Heart left ventricle (tissue), 16 donors: ENCODE data around the gene NRGN. TPM values are rescaled to one million over a fixed set of nuclear protein-coding genes. Genes with fewer than 3 reads are reported as not detected.

Source experiments
- ATAC-seq, 4 donors: fragments of 200-7000 bp; cut with Tn5 transposase; one replicate each; pipeline ENCODE4 v1.9.1; 2020 to 2022; ENCODE audit warnings: moderate library complexity in 4 of 4, mild to moderate bottlenecking in 3 of 4, moderate number of reproducible peaks in 1 of 4
- DNase-seq, 5 donors: peaks; one replicate each; pipeline ENCODE4 v3.0.0-alpha.2; 2020
- H3K27ac ChIP-seq, 12 donors: fragments of 200-600 bp; sonication (generic) in 4 of 12; one replicate each; pipeline versions ENCODE4 v1.5.0 to v1.8.0; 2016 to 2022; ENCODE audit warnings: mild to moderate bottlenecking in 2 of 12
- H3K27me3 ChIP-seq, 9 donors: fragments of 200-600 bp; sonication (generic) in 2 of 9; one replicate each; pipeline versions ENCODE4 v1.5.1 to v1.8.0; 2016 to 2022; ENCODE audit warnings: mild to moderate bottlenecking in 3 of 9
- H3K36me3 ChIP-seq, 9 donors: fragments of 200-600 bp; sonication (generic) in 2 of 9; one replicate each; pipeline versions ENCODE4 v1.5.0 to v1.8.0; 2018 to 2022; ENCODE audit warnings: mild to moderate bottlenecking in 2 of 9
- H3K4me1 ChIP-seq, 12 donors: fragments of 200-600 bp; sonication (generic) in 4 of 12; one replicate each; pipeline versions ENCODE4 v1.5.0 to v1.8.0; 2016 to 2022; ENCODE audit warnings: mild to moderate bottlenecking in 3 of 12
- H3K4me3 ChIP-seq, 12 donors: fragments of 200-600 bp; sonication (generic) in 4 of 12; one replicate each; pipeline versions ENCODE4 v1.5.0 to v1.8.0; 2017 to 2022; ENCODE audit warnings: mild to moderate bottlenecking in 9 of 12, moderate library complexity in 4 of 12
- H3K9me3 ChIP-seq, 12 donors: fragments of 200-600 bp; sonication (generic) in 4 of 12; one replicate each; pipeline versions ENCODE4 v1.5.0 to v1.8.0; 2016 to 2022; ENCODE audit warnings: mild to moderate bottlenecking in 1 of 12
- POLR2A ChIP-seq, 2 donors: fragments of 450-650 bp; IDR thresholded peaks; one replicate each; pipeline ENCODE4 v1.6.1; 2017; ENCODE audit warnings: antibody characterized with exemption in 2 of 2, mild to moderate bottlenecking in 2 of 2, moderate library complexity in 2 of 2
- WGBS, 4 donors: extraction: QIAGEN DNeasy Blood & Tissue Kit in 2 of 4; methylation state at CpG; one replicate each; pipeline versions ENCODE4 v1.1.5 to v1.1.7; 2013 to 2018; 5-methylcytosine and 5-hydroxymethylcytosine counted together
- intact Hi-C, 10 donors: fragments of 100-400 bp; cut with DNase I; formaldehyde crosslinking; loops; one replicate each; pipeline versions ENCODE4 v1.11.1 to v1.14.2; 2022
- polyA plus RNA-seq, 2 donors: library from polyadenylated mRNA; stranded (reverse); fragments of 200-250 nt; gene quantifications; one replicate each; pipeline ENCODE4 v1.2.3, GENCODE V29; 2013
- total RNA-seq, 9 donors: library from RNA; depleted of rRNA in 2 of 9; stranded (reverse); fragments of >200 nt in 2 of 9; fragmentation: NEBNext Ultra II Directional in 3 of 9; extraction: Animal tissue kit (Norgen Biotek cat#: 25700) in 3 of 9; gene quantifications; one replicate each; pipeline versions ENCODE4 v1.1.0 to v1.2.4, GENCODE V29; 2016 to 2023
- TF ChIP-seq, protein P1 (sequence below), 12 donors: fragments of 200-600 bp; sonication (generic) in 4 of 12; IDR thresholded peaks; one replicate each; pipeline versions ENCODE4 v1.5.0 to v1.8.0; 2018 to 2022; ENCODE audit warnings: antibody characterized with exemption in 12 of 12, mild to moderate bottlenecking in 5 of 12
- donor health status: ischemic (EF 13 %, LVEDD 7.1; RV severe dilation, severe dysfunction).
- donor health status: healthy with polysubstance abuse.
- donor health status: DM: no; HTN: yes; CAD: no.
- donor health status: DM: no; HTN: no; CAD: no.
- donor health status: ischemic (EF 25% LVEDD 6.9; RV normal size, moderate dysfunction).
- donor health status: ischemic (EF 25% LVEDD 5.7; RV mildly dilated, moderate dysfunction).
- donor health status: healthy.
- donor health status: DM: yes; HTN: yes; CAD: no.
- donor health status: ischemic (EF 35%, LVEDD 5.7; RV mildly dilated, moderate dysfunction).
- donor health status: nonischemic (EF 11% LVEDD 7.7; RV severe dilation, severe dysfunction).
- donor health status: DM: yes; HTN: yes; CAD: no.
- donor health status: PGD.
- donor health status: ischemic (EF 29% LVEDD 5.4; RV normal size, mild dysfunction).
- donor health status: nonischemic (EF 23%, LVEDD 6.1; RV moderate dilation, normal function).

Gene NRGN
- total and polyA plus RNA-seq, 11 donors = 1.2 to 13.8 (median 4.0) TPM

GRCh38 chr11:124738713-124739478 is 846 bp upstream of the NRGN start:
- Histone ChIP-seq H3K27me3 (peaks cover 0 to 33% (median 5%) of the 10 kb centered on the region in 9 donors), H3K4me3 (peak overlapping the region in 8 of 12 donors; percentile 56 to 78 (median 62)), H3K27ac (peak overlapping the region in 1 of 12 donors; percentile 16), H3K9me3 (no peaks in the 10 kb centered on the region), H3K36me3 (no peaks in the 10 kb centered on the region), H3K4me1 (peaks cover 0 to 42% (median 16%) of the 10 kb centered on the region in 12 donors)
- DNase-seq (no peak), ATAC-seq (no peak)
- intact Hi-C loops = no loop called here
- WGBS, 4 donors = 56 to 64% (median 59%) methylated on average over 21 of the region's 21 CpGs
- TF ChIP-seq POLR2A (IDR thresholded peaks at IDR 0.05) = no peak
- TF ChIP-seq, protein P1, sequence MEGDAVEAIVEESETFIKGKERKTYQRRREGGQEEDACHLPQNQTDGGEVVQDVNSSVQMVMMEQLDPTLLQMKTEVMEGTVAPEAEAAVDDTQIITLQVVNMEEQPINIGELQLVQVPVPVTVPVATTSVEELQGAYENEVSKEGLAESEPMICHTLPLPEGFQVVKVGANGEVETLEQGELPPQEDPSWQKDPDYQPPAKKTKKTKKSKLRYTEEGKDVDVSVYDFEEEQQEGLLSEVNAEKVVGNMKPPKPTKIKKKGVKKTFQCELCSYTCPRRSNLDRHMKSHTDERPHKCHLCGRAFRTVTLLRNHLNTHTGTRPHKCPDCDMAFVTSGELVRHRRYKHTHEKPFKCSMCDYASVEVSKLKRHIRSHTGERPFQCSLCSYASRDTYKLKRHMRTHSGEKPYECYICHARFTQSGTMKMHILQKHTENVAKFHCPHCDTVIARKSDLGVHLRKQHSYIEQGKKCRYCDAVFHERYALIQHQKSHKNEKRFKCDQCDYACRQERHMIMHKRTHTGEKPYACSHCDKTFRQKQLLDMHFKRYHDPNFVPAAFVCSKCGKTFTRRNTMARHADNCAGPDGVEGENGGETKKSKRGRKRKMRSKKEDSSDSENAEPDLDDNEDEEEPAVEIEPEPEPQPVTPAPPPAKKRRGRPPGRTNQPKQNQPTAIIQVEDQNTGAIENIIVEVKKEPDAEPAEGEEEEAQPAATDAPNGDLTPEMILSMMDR (IDR thresholded peaks at IDR 0.05) = no peak

GRCh38 chr11:124740277-124740882 is 638 bp downstream of the NRGN start:
- WGBS, 4 donors = 1 to 4% (median 2%) methylated on average over 21 to 37 of the region's 37 CpGs
- H3K36me3 ChIP-seq = no peaks in the 10 kb centered on the region
- H3K4me3 ChIP-seq = peak overlapping the region; percentile 37 to 78 (median 58)
- H3K27me3 ChIP-seq = peaks cover 2 to 45% (median 19%) of the 10 kb centered on the region in 9 donors
- TF ChIP-seq, protein P1 (IDR thresholded peaks at IDR 0.05) = peak; percentile 22 to 66 (median 50)
- no peak for TF ChIP-seq POLR2A (IDR thresholded peaks at IDR 0.05)
- peak overlapping the region in 6 of 12 donors; percentile 2 to 42 (median 28) for H3K27ac ChIP-seq
- peak in 3 of 4 donors; percentile 38 to 44 (median 41) for ATAC-seq
- no peaks in the 10 kb centered on the region for H3K9me3 ChIP-seq
- intact Hi-C loops = loop anchor here in 4 of 10 donors (5.0 kb wide), 2 partner anchors 68 to 73 kb away; partner anchors contain the start of genes SIAE (in 3 of the 4) and SPA17 (in 3 of the 4)
- peak; percentile 38 to 74 (median 49) for DNase-seq
- peaks cover 0 to 42% (median 17%) of the 10 kb centered on the region in 12 donors for H3K4me1 ChIP-seq

- H3K36me3 ChIP-seq = no peaks in the 10 kb centered on the region
- no peak for DNase-seq
- 65 to 91% (median 77%) methylated on average over 2 of the region's 2 CpGs for WGBS, 4 donors
- H3K27me3 ChIP-seq = peaks cover 7 to 67% (median 23%) of the 10 kb centered on the region in 9 donors
- no peaks in the 10 kb centered on the region for H3K9me3 ChIP-seq
- ATAC-seq = no peak
- no peak overlapping the region for H3K27ac ChIP-seq
- TF ChIP-seq POLR2A (IDR thresholded peaks at IDR 0.05) = no peak
- TF ChIP-seq, protein P1 (IDR thresholded peaks at IDR 0.05) = no peak
- H3K4me1 ChIP-seq = peaks cover 0 to 48% (median 31%) of the 10 kb centered on the region in 12 donors
- intact Hi-C loops = loop anchor here in 4 of 10 donors (5.0 kb wide), 2 partner anchors 70 to 75 kb away; partner anchors contain the start of genes SIAE (in 3 of the 4) and SPA17 (in 3 of the 4)
- no peak overlapping the region for H3K4me3 ChIP-seq
Observed at GRCh38 chr11:124742555-124742954, 2.8 kb downstream of the NRGN start.

DNA sequence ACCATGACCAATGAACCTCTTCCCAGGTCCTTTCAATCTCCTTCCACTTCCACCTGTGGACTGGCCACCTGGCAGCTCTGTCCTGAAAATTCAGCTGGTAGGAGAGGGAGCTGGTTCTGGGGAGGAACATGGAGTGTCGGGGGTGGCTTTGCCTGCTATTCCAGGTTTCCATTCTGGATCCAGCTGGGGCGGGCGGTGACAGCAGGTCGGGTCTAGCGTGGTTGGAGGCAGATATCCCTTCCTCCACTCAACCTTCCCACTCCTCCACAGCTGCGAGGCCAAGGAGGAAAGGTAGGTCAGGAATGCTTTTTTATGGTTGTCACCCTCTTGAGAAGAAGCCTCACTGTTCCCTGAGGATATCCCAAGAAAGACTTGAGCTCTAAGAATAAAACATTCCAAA is 3.3 kb downstream of the NRGN start:
- 52 to 67% (median 57%) methylated on average over 6 of the region's 6 CpGs for WGBS, 4 donors
- Histone ChIP-seq H3K27ac (no peak overlapping the region), H3K4me3 (no peak overlapping the region), H3K9me3 (no peaks in the 10 kb centered on the region), H3K36me3 (no peaks in the 10 kb centered on the region), H3K4me1 (peaks cover 0 to 52% (median 35%) of the 10 kb centered on the region in 12 donors), H3K27me3 (peaks cover 9 to 68% (median 23%) of the 10 kb centered on the region in 9 donors)
- intact Hi-C loops = loop anchor here in 4 of 10 donors (5.0 kb wide), 2 partner anchors 71 to 76 kb away; partner anchors contain the start of genes SIAE (in 3 of the 4) and SPA17 (in 3 of the 4)
- DNase-seq (no peak), ATAC-seq (no peak)
- TF ChIP-seq, protein P1 (IDR thresholded peaks at IDR 0.05) = no peak
- no peak for TF ChIP-seq POLR2A (IDR thresholded peaks at IDR 0.05)
